Ovary (tissue), 9 donors: ENCODE data around the gene NCAM1. TPM values are rescaled to one million over a fixed set of nuclear protein-coding genes. Genes with fewer than 3 reads are reported as not detected.

Experiments used
- DNase-seq, 5 donors: peaks; one replicate each; pipeline ENCODE4 v3.0.0-alpha.2; 2019 to 2020
- H3K27ac ChIP-seq, 2 donors: fragments of 200-600 bp; one replicate each; pipeline versions ENCODE4 v1.5.1 to v1.8.0; 2019 to 2022
- H3K27me3 ChIP-seq: fragments of 200-600 bp; one replicate; pipeline ENCODE4 v1.8.0; 2022
- H3K36me3 ChIP-seq: fragments of 200-600 bp; sonication (generic); one replicate; pipeline ENCODE4 v1.5.1; 2019
- H3K4me1 ChIP-seq: one replicate; pipeline ENCODE4 v1.8.1; 2013; ENCODE audit warnings: mild to moderate bottlenecking, moderate library complexity; ENCODE audit not compliant: insufficient read depth
- H3K4me3 ChIP-seq: fragments of 200-600 bp; sonication (generic); one replicate; pipeline ENCODE4 v1.5.1; 2017
- H3K9me3 ChIP-seq, 2 donors: fragments of 200-600 bp in 1 of 2; sonication (generic) in 1 of 2; one replicate each; pipeline versions ENCODE4 v1.5.1 to v1.8.1; 2013 to 2019; ENCODE audit warnings: mild to moderate bottlenecking in 1 of 2, moderate library complexity in 1 of 2
- EP300 ChIP-seq: sonication (generic); formaldehyde crosslinking; IDR thresholded peaks from one replicate; pipeline ENCODE4 v1.6.1; 2017; ENCODE audit warnings: antibody characterized with exemption
- POLR2A ChIP-seq: fragments of 450-650 bp; IDR thresholded peaks from one replicate; pipeline ENCODE4 v1.6.1; 2017; ENCODE audit warnings: antibody characterized with exemption, mild to moderate bottlenecking, moderate library complexity
- WGBS, 3 donors: extraction: QIAGEN DNeasy Blood & Tissue Kit in 1 of 3; methylation state at CpG; one replicate each; pipeline versions ENCODE4 v1.1.5 to v1.1.7; 2013 to 2017; 5-methylcytosine and 5-hydroxymethylcytosine counted together
- intact Hi-C, 4 donors: fragments of 100-400 bp; cut with DNase I; formaldehyde crosslinking; loops; one replicate each; pipeline versions ENCODE4 v1.11.0 to v1.15.1; 2022 to 2023
- polyA plus RNA-seq, 2 donors: library from polyadenylated mRNA; stranded (reverse); fragments of 200-250 nt in 1 of 2; fragments of 350-450 nt in 1 of 2; fragmentation: Illumina TruSeq in 1 of 2; extraction: RNeasy Lipid Tissue Mini Kit (QIAGEN cat#74804) in 1 of 2; gene quantifications; one replicate each; pipeline ENCODE4 v1.2.3, GENCODE V29; 2013 to 2014
- total RNA-seq, 7 donors: library from RNA; depleted of rRNA in 2 of 7; stranded (reverse); fragments of >200 nt in 2 of 7; fragmentation: NEBNext Ultra II Directional in 3 of 7; extraction: Animal tissue kit (Norgen Biotek cat#: 25700) in 3 of 7; gene quantifications; one replicate each; pipeline versions ENCODE4 v1.1.0 to v1.2.4, GENCODE V29; 2016 to 2023
- TF ChIP-seq, protein P1 (sequence below), 3 donors: fragments of 450-650 bp in 2 of 3; fragments of 200-600 bp in 1 of 3; IDR thresholded peaks; one replicate each; pipeline versions ENCODE4 v1.5.1 to v1.8.0; 2016 to 2022; ENCODE audit warnings: antibody characterized with exemption in 3 of 3, mild to moderate bottlenecking in 1 of 3
- donor health status: DM: no; HTN: no; CAD: no; lungs with moderate emphysema.
- donor health status: DM: no; HTN: no; CAD: no.
- donor health status: Bipolar disorder and iron deficiency.
- donor health status: DM: yes; HTN: yes; CAD: no.
- donor health status: DM: no; HTN: no; CAD: no.
- donor health status: DM: yes; HTN: yes; CAD: no.

NCAM1 gene
- total and polyA plus RNA-seq, 9 donors = 23.0 to 194 (median 106) TPM

DNA sequence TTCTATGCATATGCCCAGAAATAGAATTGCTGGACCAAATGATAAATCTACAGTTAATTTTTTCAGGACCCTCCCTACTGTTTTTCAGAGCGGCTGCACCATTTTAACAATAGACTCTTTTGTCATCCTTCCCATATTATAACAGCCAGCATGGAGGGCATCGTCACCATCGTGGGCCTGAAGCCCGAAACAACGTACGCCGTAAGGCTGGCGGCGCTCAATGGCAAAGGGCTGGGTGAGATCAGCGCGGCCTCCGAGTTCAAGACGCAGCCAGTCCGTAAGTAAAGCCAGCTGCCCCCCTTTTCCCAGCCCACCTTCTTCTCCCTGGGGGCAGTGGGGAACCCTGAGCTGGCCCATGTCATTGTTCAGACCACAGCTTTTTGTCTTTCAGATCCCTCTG lies 273.7 kb downstream of the NCAM1 start:
- Histone ChIP-seq H3K4me3 (no peak overlapping the region), H3K9me3 (no peaks in the 10 kb centered on the region), H3K4me1 (no peaks in the 10 kb centered on the region), H3K27me3 (no peaks in the 10 kb centered on the region), H3K27ac (no peak overlapping the region), H3K36me3 (no peaks in the 10 kb centered on the region)
- WGBS, 3 donors = 96 to 97% (median 96%) methylated on average over 14 of the region's 14 CpGs
- no peak for DNase-seq
- no peak for TF ChIP-seq EP300
- intact Hi-C loops = no loop called here

DNA sequence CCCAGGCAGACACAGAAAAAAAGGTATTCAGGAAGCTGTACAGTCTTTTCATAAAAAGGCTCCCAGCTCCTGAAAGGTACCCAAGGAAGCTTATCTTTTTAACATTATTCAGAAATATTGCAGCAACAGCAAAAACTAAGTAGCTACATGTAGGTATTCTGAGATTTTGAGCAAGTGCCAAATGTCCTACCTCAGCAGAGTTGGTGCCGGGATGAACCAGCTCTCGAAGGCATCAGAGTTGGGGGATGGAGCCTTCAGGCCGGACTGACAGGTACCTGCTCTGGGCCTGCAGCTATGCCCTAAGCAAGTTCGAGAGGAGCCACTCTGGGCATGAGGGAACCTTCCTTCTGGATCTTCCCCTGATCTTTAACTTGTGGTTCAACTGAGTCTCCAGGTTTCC lies 276.0 kb downstream of the NCAM1 start:
- intact Hi-C loops = no loop called here
- Histone ChIP-seq H3K4me3 (no peak overlapping the region), H3K27me3 (no peaks in the 10 kb centered on the region), H3K9me3 (no peaks in the 10 kb centered on the region), H3K4me1 (peaks cover 3% of the 10 kb centered on the region), H3K36me3 (no peaks in the 10 kb centered on the region), H3K27ac (no peak overlapping the region)
- DNase-seq = no peak
- WGBS, 3 donors = 94 to 99% (median 97%) methylated on average over 4 of the region's 4 CpGs
- TF ChIP-seq EP300 (no peak), POLR2A (no peak)

DNA sequence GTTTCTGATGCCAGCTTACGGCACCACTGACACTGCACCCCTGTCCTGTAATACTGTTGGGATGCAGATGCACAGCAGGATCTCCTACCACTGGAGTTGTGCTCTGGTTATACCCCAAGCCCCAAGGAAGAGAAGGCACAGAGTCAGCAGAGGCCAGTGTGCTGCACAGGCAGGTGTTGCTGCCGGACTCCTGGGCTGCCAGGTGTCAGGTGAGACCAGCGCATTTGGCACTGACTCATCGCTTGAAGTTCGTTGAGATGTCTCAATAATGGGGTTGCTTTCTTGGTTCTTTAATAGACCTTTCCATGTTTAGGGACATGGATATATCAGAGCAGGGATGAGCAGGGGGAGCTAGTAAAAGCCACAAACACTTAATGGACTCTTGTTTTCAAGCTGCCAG lies 277.5 kb downstream of the NCAM1 start:
- TF ChIP-seq POLR2A (no peak), EP300 (no peak)
- TF ChIP-seq, protein P1, sequence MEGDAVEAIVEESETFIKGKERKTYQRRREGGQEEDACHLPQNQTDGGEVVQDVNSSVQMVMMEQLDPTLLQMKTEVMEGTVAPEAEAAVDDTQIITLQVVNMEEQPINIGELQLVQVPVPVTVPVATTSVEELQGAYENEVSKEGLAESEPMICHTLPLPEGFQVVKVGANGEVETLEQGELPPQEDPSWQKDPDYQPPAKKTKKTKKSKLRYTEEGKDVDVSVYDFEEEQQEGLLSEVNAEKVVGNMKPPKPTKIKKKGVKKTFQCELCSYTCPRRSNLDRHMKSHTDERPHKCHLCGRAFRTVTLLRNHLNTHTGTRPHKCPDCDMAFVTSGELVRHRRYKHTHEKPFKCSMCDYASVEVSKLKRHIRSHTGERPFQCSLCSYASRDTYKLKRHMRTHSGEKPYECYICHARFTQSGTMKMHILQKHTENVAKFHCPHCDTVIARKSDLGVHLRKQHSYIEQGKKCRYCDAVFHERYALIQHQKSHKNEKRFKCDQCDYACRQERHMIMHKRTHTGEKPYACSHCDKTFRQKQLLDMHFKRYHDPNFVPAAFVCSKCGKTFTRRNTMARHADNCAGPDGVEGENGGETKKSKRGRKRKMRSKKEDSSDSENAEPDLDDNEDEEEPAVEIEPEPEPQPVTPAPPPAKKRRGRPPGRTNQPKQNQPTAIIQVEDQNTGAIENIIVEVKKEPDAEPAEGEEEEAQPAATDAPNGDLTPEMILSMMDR (IDR thresholded peaks at IDR 0.05) = no peak
- 93 to 96% (median 95%) methylated on average over 5 of the region's 5 CpGs for WGBS, 3 donors
- Histone ChIP-seq H3K36me3 (no peaks in the 10 kb centered on the region), H3K4me1 (peaks cover 3% of the 10 kb centered on the region), H3K27me3 (no peaks in the 10 kb centered on the region), H3K9me3 (no peaks in the 10 kb centered on the region), H3K27ac (no peak overlapping the region), H3K4me3 (no peak overlapping the region)
- intact Hi-C loops = no loop called here
- no peak for DNase-seq

DNA sequence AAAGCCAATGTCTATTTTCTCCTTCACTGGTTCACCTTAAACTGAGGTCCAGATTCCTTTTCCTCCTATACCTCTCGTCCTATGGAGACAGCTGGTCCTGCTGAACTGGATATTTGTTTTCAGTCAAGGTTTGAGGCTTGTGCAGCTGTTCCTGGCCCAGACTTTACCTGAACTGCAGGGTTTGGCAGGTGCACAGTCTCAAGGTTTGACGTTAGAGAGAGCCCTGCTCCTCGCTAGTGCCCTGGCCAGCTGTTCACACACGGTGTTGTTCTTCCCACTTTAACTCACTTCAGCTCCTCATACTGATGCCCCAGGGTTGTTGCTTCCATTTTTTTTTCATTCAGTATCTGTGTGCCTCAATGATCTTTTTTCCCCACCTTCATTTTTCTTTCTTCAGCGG lies 279.2 kb downstream of the NCAM1 start:
- H3K27ac ChIP-seq = no peak overlapping the region

DNA sequence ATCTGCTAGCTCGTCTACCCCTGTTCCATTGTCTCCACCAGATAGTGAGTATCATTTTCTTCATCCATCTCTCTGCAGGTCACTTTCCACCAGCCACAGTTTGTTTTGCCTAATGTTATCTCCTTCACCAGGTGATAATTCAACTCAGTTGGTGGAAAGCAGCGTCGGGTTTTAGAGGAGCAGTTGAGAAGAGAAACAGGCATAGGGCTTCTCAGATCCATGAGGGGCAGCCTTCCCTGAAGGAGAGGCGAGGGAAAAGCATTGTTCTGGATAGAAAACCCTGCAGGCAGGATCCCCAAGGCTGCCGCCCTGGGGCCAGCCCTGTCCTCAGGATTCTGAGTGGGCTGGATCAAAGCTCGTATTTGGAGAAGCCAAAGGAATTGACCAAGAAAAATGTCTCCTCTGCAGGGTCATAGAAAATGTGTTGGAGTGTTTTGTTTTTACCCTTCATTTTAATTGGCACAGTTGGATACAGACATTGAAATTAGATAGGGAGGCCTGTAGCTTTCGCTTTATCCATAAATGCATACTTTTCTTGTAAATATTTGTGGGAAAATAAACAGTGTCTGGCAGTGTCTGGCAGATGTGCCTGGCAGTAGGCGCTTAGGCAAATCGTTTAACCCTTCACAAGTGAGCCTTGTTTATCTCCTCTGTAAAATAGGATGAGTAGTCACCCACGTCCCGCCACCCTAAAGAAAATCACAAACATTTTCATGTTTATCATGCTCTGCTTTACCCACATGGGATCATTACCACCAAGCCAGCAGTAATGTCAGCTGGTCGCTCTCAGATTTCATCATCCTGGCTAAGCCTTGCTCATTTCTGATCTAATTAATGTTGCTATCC lies 279.8 kb downstream of the NCAM1 start:
- Histone ChIP-seq H3K9me3 (no peaks in the 10 kb centered on the region), H3K27ac (no peak overlapping the region), H3K27me3 (no peaks in the 10 kb centered on the region), H3K4me3 (no peak overlapping the region), H3K4me1 (peaks cover 3% of the 10 kb centered on the region), H3K36me3 (no peaks in the 10 kb centered on the region)
- 51 to 78% (median 63%) methylated on average over 12 of the region's 12 CpGs for WGBS, 3 donors
- intact Hi-C loops = no loop called here
- DNase-seq = no peak
- TF ChIP-seq EP300 = no peak
- TF ChIP-seq POLR2A = no peak
- TF ChIP-seq, protein P1 (IDR thresholded peaks at IDR 0.05) = no peak

More for the DNA sequence above, 279.2 kb downstream of the NCAM1 start:
- no peaks in the 10 kb centered on the region for H3K36me3 ChIP-seq
- intact Hi-C loops = no loop called here
- H3K27me3 ChIP-seq = no peaks in the 10 kb centered on the region
- peaks cover 3% of the 10 kb centered on the region for H3K4me1 ChIP-seq
- no peak for DNase-seq
- WGBS, 3 donors = 74 to 85% (median 77%) methylated on average over 5 of the region's 5 CpGs
- no peaks in the 10 kb centered on the region for H3K9me3 ChIP-seq
- TF ChIP-seq EP300 (no peak), POLR2A (no peak)
- TF ChIP-seq, protein P1 (IDR thresholded peaks at IDR 0.05) = no peak
- H3K4me3 ChIP-seq = no peak overlapping the region
